SK-N-SH treated with all-trans-retinoic acid at 6 μM for 48 hours (cell line): Measurements from ENCODE around the gene GFPT1.

ENCODE experiments used
- ATAC-seq: fragments of 200-7000 bp; cut with Tn5 transposase; 3 replicates; pipeline ENCODE4 v1.9.1; 2020; ENCODE audit warnings: mild to moderate bottlenecking, moderate library complexity
- ARNTL ChIP-seq: fragments of 450-650 bp; formaldehyde crosslinking; IDR thresholded peaks from 2 replicates; pipeline ENCODE4 v1.5.0; 2020; ENCODE audit warnings: low read depth, mild to moderate bottlenecking, moderate library complexity, borderline replicate concordance
- CREB5 ChIP-seq: fragments of 250-450 bp; sonication (Bioruptor Pico); IDR thresholded peaks from 2 replicates; pipeline ENCODE4 v1.5.1; 2020; ENCODE audit warnings: low read depth, mild to moderate bottlenecking, moderate library complexity
- CSDC2 ChIP-seq: fragments of 250-450 bp; sonication (Bioruptor Pico); IDR thresholded peaks from 2 replicates; pipeline ENCODE4 v1.5.0; 2020; ENCODE audit warnings: mild to moderate bottlenecking, moderate library complexity
- ESRRG ChIP-seq: fragments of 250-450 bp; sonication (Bioruptor Pico); IDR thresholded peaks from 2 replicates; pipeline ENCODE4 v1.6.1; 2021; ENCODE audit warnings: mild to moderate bottlenecking
- ISL1 ChIP-seq: fragments of 250-450 bp; sonication (Bioruptor Pico); IDR thresholded peaks from 2 replicates; pipeline ENCODE4 v2.1.2; 2022; ENCODE audit warnings: mild to moderate bottlenecking, moderate library complexity
- OSR1 ChIP-seq: fragments of 250-450 bp; sonication (Bioruptor Pico); IDR thresholded peaks from 2 replicates; pipeline ENCODE4 v1.8.0; 2022; ENCODE audit warnings: moderate library complexity, mild to moderate bottlenecking, inconsistent platforms
- PATZ1 ChIP-seq: fragments of 250-450 bp; sonication (Bioruptor Pico); IDR thresholded peaks from 2 replicates; pipeline ENCODE4 v1.8.0; 2020; ENCODE audit warnings: mild to moderate bottlenecking, moderate library complexity, borderline replicate concordance
- POU6F1 ChIP-seq: fragments of 250-450 bp; sonication (Bioruptor Pico); IDR thresholded peaks from 2 replicates; pipeline ENCODE4 v1.8.0; 2021; ENCODE audit warnings: low read depth, mild to moderate bottlenecking, moderate library complexity, borderline replicate concordance
- PPARA ChIP-seq: fragments of 250-450 bp; sonication (Bioruptor Pico); IDR thresholded peaks from 2 replicates; pipeline ENCODE4 v1.5.0; 2020; ENCODE audit warnings: mild to moderate bottlenecking, borderline replicate concordance
- RARB ChIP-seq: fragments of 250-450 bp; sonication (Bioruptor Pico); IDR thresholded peaks from 2 replicates; pipeline ENCODE4 v1.8.0; 2021; ENCODE audit warnings: mild to moderate bottlenecking, moderate library complexity
- SNAI2 ChIP-seq: fragments of 250-450 bp; sonication (Bioruptor Pico); IDR thresholded peaks from 2 replicates; pipeline ENCODE4 v1.5.0; 2020; ENCODE audit warnings: mild to moderate bottlenecking, moderate library complexity
- TCF4 ChIP-seq: fragments of 250-450 bp; sonication (Bioruptor Pico); IDR thresholded peaks from 2 replicates; pipeline ENCODE4 v1.8.0; 2021; ENCODE audit warnings: mild to moderate bottlenecking, moderate library complexity, borderline replicate concordance
- TOX ChIP-seq: fragments of 250-450 bp; sonication (Bioruptor Pico); IDR thresholded peaks from 2 replicates; pipeline ENCODE4 v1.8.0; 2021; ENCODE audit warnings: mild to moderate bottlenecking, moderate library complexity, borderline replicate concordance
- ZFP3 ChIP-seq: fragments of 250-450 bp; sonication (Bioruptor Pico); IDR thresholded peaks from 2 replicates; pipeline ENCODE4 v1.5.0; 2020; ENCODE audit warnings: mild to moderate bottlenecking, moderate library complexity
- ZFP30 ChIP-seq: fragments of 450-650 bp; formaldehyde crosslinking; IDR thresholded peaks from 2 replicates; pipeline ENCODE4 v1.5.0; 2022; ENCODE audit warnings: mild to moderate bottlenecking, moderate library complexity
- ZNF70 ChIP-seq: fragments of 450-650 bp; formaldehyde crosslinking; IDR thresholded peaks from 2 replicates; pipeline ENCODE4 v1.5.0; 2020; ENCODE audit warnings: mild to moderate bottlenecking, moderate library complexity
- ZNF8 ChIP-seq: fragments of 450-650 bp; formaldehyde crosslinking; IDR thresholded peaks from 2 replicates; pipeline ENCODE4 v1.5.0; 2020; ENCODE audit warnings: mild to moderate bottlenecking, moderate library complexity
- TF ChIP-seq, protein P1 (sequence below): fragments of 250-450 bp; sonication (Bioruptor Pico); IDR thresholded peaks from 2 replicates; pipeline ENCODE4 v1.5.0; 2020; ENCODE audit warnings: mild to moderate bottlenecking, moderate library complexity
- TF ChIP-seq, protein P2 (sequence below): fragments of 250-450 bp; sonication (Bioruptor Pico); IDR thresholded peaks from 2 replicates; pipeline ENCODE4 v1.5.1; 2021; ENCODE audit warnings: mild to moderate bottlenecking, moderate library complexity

Gene GFPT1

DNA sequence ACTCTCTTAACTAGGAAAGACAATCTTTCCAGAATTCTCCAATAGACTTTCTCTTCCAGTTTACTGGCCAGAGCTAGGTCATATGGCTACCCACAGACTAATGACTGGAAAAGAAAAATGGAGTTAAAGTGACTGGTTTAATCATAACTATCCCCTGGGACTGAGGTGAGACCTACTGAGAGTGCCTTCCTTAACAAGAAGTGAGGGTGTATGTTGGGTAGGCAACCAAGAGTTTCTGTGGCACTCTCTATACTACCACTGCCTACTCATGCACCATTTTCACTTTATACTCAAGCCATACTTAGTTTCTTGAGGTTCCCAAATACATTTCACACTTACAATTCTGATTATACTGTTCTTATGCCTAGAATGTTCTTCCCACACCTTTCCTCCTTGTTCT lies 6.9 kb upstream of the GFPT1 start (continued):
- TF ChIP-seq, protein P1, sequence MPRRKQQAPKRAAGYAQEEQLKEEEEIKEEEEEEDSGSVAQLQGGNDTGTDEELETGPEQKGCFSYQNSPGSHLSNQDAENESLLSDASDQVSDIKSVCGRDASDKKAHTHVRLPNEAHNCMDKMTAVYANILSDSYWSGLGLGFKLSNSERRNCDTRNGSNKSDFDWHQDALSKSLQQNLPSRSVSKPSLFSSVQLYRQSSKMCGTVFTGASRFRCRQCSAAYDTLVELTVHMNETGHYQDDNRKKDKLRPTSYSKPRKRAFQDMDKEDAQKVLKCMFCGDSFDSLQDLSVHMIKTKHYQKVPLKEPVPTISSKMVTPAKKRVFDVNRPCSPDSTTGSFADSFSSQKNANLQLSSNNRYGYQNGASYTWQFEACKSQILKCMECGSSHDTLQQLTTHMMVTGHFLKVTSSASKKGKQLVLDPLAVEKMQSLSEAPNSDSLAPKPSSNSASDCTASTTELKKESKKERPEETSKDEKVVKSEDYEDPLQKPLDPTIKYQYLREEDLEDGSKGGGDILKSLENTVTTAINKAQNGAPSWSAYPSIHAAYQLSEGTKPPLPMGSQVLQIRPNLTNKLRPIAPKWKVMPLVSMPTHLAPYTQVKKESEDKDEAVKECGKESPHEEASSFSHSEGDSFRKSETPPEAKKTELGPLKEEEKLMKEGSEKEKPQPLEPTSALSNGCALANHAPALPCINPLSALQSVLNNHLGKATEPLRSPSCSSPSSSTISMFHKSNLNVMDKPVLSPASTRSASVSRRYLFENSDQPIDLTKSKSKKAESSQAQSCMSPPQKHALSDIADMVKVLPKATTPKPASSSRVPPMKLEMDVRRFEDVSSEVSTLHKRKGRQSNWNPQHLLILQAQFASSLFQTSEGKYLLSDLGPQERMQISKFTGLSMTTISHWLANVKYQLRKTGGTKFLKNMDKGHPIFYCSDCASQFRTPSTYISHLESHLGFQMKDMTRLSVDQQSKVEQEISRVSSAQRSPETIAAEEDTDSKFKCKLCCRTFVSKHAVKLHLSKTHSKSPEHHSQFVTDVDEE (CRISPR knock-in tag), result no peak

- no peak for ATAC-seq
- TF ChIP-seq PPARA, result no peak
- no peak for TF ChIP-seq ISL1
- TF ChIP-seq TCF4 (CRISPR knock-in tag), result no peak
- no peak for TF ChIP-seq ZFP3 (CRISPR knock-in tag)
- no peak for TF ChIP-seq POU6F1 (CRISPR knock-in tag)
- TF ChIP-seq SNAI2, result no peak
- TF ChIP-seq, protein P1 (CRISPR knock-in tag), result no peak
- no peak for TF ChIP-seq ESRRG (CRISPR knock-in tag)
- no peak for TF ChIP-seq ZNF8
- TF ChIP-seq, protein P2, sequence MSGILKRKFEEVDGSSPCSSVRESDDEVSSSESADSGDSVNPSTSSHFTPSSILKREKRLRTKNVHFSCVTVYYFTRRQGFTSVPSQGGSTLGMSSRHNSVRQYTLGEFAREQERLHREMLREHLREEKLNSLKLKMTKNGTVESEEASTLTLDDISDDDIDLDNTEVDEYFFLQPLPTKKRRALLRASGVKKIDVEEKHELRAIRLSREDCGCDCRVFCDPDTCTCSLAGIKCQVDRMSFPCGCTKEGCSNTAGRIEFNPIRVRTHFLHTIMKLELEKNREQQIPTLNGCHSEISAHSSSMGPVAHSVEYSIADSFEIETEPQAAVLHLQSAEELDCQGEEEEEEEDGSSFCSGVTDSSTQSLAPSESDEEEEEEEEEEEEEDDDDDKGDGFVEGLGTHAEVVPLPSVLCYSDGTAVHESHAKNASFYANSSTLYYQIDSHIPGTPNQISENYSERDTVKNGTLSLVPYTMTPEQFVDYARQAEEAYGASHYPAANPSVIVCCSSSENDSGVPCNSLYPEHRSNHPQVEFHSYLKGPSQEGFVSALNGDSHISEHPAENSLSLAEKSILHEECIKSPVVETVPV (CRISPR knock-in tag), result no peak
- TF ChIP-seq RARB (CRISPR knock-in tag), result no peak
- no peak for TF ChIP-seq OSR1 (CRISPR knock-in tag)
- no peak for TF ChIP-seq PATZ1 (CRISPR knock-in tag)
- no peak for TF ChIP-seq ARNTL
- TF ChIP-seq ZNF70 (CRISPR knock-in tag), result no peak
- TF ChIP-seq CSDC2 (CRISPR knock-in tag), result no peak
- no peak for TF ChIP-seq TOX
- TF ChIP-seq ZFP30 (CRISPR knock-in tag), result no peak
Observed at GRCh38 chr2:69390471-69390870, 3.4 kb upstream of the GFPT1 start.

- ATAC-seq, result no peak
- no peak for TF ChIP-seq CREB5
- TF ChIP-seq OSR1 (CRISPR knock-in tag), result no peak
- no peak for TF ChIP-seq TCF4 (CRISPR knock-in tag)
Observed at GRCh38 chr2:69390001-69390400, 3.0 kb upstream of the GFPT1 start.
